HTERT RPE-1 (cell line): ENCODE measurements around the gene PDSS1.
"Not testable (repeated sequence)": the region's sequence is repeated elsewhere in the genome, so short reads cannot be mapped to it uniquely, and the experiment has no call there.

Experiments used
- in situ Hi-C: fragments of 300-500 bp; cut with MboI; formaldehyde crosslinking; loops from 4 replicates; pipeline ENCODE4 v1.14.3; 2020; ENCODE audit warnings: low sequenced_read_pairs

Gene PDSS1

GRCh38 chr10:26738301-26738911, 40.9 kb downstream of the PDSS1 start:
- in situ Hi-C loops = no loop called here

DNA sequence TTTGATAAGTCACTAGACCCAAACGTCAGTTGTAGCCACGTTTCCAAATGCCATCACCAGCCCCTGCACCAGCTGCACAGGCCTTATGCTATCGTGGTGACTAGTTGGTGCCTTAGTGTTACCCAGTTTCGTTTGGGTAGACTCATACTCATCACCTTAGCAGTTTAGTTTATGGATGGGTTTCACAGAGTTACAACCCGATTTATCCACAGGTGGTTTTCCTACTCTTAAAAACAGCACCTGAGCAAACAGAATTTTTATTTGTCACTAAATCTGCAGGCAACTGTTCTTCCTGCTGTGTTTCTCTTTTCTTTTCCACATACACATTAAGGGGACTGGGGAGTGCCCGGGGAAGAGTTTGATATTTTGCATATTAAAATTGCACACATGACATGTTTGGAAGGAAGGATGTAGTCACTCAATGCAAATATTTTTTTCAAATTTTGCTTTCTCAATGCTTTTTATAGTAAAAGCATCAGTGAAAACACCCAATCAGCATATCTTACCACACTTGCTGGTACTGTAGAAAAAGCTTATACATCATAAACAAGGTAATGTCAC, 41.6 kb downstream of the PDSS1 start:
- in situ Hi-C loops = no loop called here

- in situ Hi-C loops = no loop called here
Observed at GRCh38 chr10:26741368-26741767, 43.9 kb downstream of the PDSS1 start.

GRCh38 chr10:26743091-26743490, 45.6 kb downstream of the PDSS1 start:
- in situ Hi-C loops = no loop called here

GRCh38 chr10:26743841-26744240, 46.3 kb downstream of the PDSS1 start:
- in situ Hi-C loops = no loop called here

GRCh38 chr10:26746061-26746460, 48.6 kb downstream of the PDSS1 start:
- in situ Hi-C loops = no loop called here

DNA sequence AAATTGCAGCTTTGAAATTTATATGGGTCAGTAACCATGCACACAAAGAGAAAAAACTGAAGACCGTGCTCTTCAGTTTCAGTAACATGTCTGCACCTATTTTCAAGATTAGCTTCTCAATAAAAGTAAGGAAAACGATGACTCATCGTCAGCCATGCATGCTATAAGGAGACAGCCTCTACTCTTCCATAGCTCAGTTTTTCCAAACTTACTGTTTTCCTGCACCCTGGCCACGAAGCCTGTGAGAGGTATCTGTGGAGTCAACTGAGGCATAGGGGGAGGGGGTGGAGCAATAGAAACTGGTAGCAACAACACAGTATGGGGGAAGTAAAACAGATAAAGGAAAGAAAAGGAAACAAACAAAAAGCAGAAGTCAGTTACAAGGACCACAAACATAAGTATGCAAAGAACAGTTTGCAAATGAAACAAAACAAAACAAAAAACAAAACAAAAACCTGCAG, 58.0 kb downstream of the PDSS1 start:
- in situ Hi-C loops = no loop called here

GRCh38 chr10:26759008-26759407, 61.5 kb downstream of the PDSS1 start:
- in situ Hi-C loops = no loop called here

GRCh38 chr10:26765549-26765948, 68.0 kb downstream of the PDSS1 start:
- in situ Hi-C loops = no loop called here

DNA sequence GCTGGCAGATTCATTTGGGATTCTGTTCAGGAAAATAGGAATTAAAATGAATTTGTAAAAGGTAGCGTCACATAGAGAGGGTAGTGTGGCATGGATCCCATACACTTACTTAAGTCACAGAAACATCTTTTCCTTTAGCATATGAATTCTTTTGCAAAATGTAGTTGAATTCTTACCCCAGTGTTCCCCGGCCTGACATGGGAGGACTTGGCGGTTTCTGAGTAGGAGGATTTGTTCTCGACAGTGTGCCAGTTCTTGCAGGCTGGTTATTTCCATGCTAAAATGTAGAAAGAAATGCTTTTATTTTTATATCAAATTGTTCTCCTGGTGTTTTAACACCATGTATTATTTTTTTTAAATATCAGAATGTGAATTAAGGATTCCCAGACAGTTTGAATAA, 72.6 kb downstream of the PDSS1 start:
- in situ Hi-C loops = no loop called here

DNA sequence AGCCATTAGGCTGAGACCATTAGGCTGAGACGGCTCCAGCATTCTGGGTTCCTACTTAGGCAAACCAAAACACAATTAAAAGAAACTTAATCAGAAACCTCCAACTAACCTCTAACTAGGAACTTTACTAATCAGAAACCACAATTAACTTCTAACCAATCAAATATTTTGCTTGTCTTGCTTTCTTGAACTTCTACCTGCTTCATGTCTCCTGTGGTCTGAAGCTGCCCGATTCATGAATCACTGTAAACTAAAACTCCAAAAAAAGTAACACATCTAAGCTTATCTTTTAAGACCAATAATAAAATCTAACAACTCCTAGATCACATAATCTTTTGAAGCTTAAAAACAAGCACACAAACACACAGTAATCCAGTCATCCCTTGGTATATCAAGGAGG, 76.1 kb downstream of the PDSS1 start:
- in situ Hi-C loops = no loop called here

DNA sequence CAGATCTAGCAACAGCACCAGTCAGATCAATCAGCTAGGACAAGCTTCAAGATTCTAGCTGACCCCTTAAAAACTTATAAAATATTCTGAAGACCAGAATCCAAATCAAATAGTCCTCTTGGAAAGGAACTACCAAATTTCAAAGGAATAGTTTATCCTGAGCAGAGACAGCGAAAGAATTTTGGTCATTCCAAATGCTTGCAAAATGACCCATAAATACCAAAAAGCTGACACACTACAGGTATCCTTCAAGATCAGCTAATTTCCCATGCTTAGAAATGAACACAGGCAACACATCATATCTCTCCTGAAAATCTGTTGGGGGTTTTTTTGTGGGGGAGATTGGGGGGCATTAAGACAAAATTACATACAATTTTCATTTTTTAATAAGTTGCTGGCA, 78.8 kb downstream of the PDSS1 start:
- in situ Hi-C loops = no loop called here

- in situ Hi-C loops = no loop called here
Observed at GRCh38 chr10:26777686-26778085, 80.2 kb downstream of the PDSS1 start.

GRCh38 chr10:26779176-26779860, 81.8 kb downstream of the PDSS1 start:
- in situ Hi-C loops = no loop called here

- in situ Hi-C loops = no loop called here
Observed at GRCh38 chr10:26780106-26780792, 82.7 kb downstream of the PDSS1 start.

GRCh38 chr10:26780793-26781601, 83.5 kb downstream of the PDSS1 start:
- in situ Hi-C loops = no loop called here

DNA sequence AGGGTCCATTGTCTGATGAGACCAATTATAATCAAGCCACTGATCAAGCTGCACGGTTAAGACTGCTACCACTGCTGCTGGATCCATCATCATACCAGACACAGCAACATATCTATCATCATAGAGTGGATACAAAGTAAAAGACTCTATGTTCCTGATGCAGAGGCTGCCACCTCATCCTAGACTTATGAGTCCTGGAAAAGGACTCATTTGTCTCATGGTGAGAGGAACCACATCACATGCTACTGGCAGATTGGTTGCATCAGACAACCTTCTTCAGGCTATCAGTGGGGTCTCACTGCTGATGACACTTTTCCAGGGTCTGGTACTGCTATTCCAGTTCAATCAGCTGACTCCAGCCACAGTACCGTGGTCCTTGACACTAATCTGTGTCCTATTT, 84.3 kb downstream of the PDSS1 start:
- in situ Hi-C loops = no loop called here

DNA sequence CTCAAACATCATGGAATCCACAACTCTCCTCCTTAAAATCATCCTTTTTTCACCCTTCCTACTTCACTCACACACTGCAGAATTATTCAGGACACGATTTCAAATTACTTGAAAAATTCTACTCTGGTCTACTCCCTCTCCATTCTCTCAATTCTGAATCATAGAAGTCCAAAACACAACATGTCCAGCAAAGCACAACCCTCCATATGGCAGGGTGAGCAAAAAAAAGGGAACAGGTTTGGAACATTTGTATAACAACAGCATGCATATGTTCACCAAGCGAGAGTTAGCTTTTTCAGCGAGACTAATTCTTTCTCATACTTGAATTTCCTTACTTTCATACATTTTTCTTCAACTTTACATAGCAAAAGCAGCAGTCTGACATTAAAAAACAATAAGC, 89.9 kb downstream of the PDSS1 start:
- in situ Hi-C loops = no loop called here

- in situ Hi-C loops = not testable (repeated sequence)
Observed at GRCh38 chr10:26789779-26790178, 92.3 kb downstream of the PDSS1 start.

- in situ Hi-C loops = no loop called here
Observed at GRCh38 chr10:26790221-26790995, 92.9 kb downstream of the PDSS1 start.
